Activated CD4-positive, alpha-beta T cell treated with anti-CD3 and anti-CD28 coated beads, Interleukin-2, Interleukin-4, amounts not matched to agents 100 ng/mL and 50 ng/mL, durations not matched to agents 16 hours and 8 hours (primary cell): ENCODE measurements around the gene ANKMY1.
"Not testable (repeated sequence)": the region's sequence is repeated elsewhere in the genome, so short reads cannot be mapped to it uniquely, and the experiment has no call there.

Source experiments
- DNase-seq: peaks from one replicate; pipeline ENCODE4 v3.0.0-alpha.2; 2020; ENCODE audit warnings: low spot score

Gene ANKMY1

GRCh38 chr2:240554767-240555493, 2.9 kb downstream of the ANKMY1 start:
- DNase-seq = no peak

- DNase-seq = no peak
These were observed 3.8 kb downstream of the ANKMY1 start for GRCh38 chr2:240553956-240554480.

GRCh38 chr2:240551811-240552210, 6.0 kb downstream of the ANKMY1 start:
- DNase-seq = no peak

GRCh38 chr2:240551288-240551687, 6.5 kb downstream of the ANKMY1 start:
- DNase-seq = no peak

- DNase-seq = no peak
These were observed 17.9 kb downstream of the ANKMY1 start for GRCh38 chr2:240539906-240540305.

- DNase-seq = not testable (repeated sequence)
These were observed 18.7 kb downstream of the ANKMY1 start for GRCh38 chr2:240539101-240539500.

- DNase-seq = no peak
These were observed 19.6 kb downstream of the ANKMY1 start for GRCh38 chr2:240538031-240538780.

- DNase-seq = no peak
These were observed 25.6 kb downstream of the ANKMY1 start for GRCh38 chr2:240532031-240532775.

- DNase-seq = no peak
These were observed 26.8 kb downstream of the ANKMY1 start for GRCh38 chr2:240531038-240531437.

GRCh38 chr2:240530181-240530580, 27.6 kb downstream of the ANKMY1 start:
- no peak for DNase-seq

GRCh38 chr2:240529344-240529999, 28.3 kb downstream of the ANKMY1 start:
- DNase-seq = no peak

- DNase-seq = no peak
These were observed 29.3 kb downstream of the ANKMY1 start for GRCh38 chr2:240528406-240529040.

GRCh38 chr2:240527153-240527750, 30.5 kb downstream of the ANKMY1 start:
- DNase-seq = no peak

- DNase-seq = no peak
These were observed 31.3 kb downstream of the ANKMY1 start for GRCh38 chr2:240526521-240526920.

- DNase-seq = no peak
These were observed 32.0 kb downstream of the ANKMY1 start for GRCh38 chr2:240525802-240526201.

GRCh38 chr2:240524963-240525718, 32.6 kb downstream of the ANKMY1 start:
- DNase-seq = no peak

- DNase-seq = no peak
These were observed 34.1 kb downstream of the ANKMY1 start for GRCh38 chr2:240523451-240524281.

- no peak for DNase-seq
These were observed 35.4 kb downstream of the ANKMY1 start for GRCh38 chr2:240522406-240522805.

GRCh38 chr2:240521885-240522284, 35.9 kb downstream of the ANKMY1 start:
- not testable (repeated sequence) for DNase-seq
